Activated CD4-positive, alpha-beta T cell treated with anti-CD3 and anti-CD28 coated beads, Interleukin-10, Interleukin-2, amounts not matched to agents 100 ng/mL and 50 ng/mL, durations not matched to agents 16 hours and 8 hours (primary cell): ENCODE results near the gene CDK14.

Experiments used
- DNase-seq: peaks from one replicate; pipeline ENCODE4 v3.0.0-alpha.2; 2020

Gene CDK14

GRCh38 chr7:91182819-91183764, 587.0 kb downstream of the CDK14 start:
- no peak for DNase-seq

GRCh38 chr7:91185771-91186170, 589.6 kb downstream of the CDK14 start:
- DNase-seq: no peak

GRCh38 chr7:91187061-91187460, 590.9 kb downstream of the CDK14 start:
- DNase-seq: no peak

- DNase-seq: no peak
Measured at GRCh38 chr7:91191771-91192170, 595.6 kb downstream of the CDK14 start.

GRCh38 chr7:91193141-91193540, 597.0 kb downstream of the CDK14 start:
- no peak for DNase-seq

GRCh38 chr7:91194841-91195240, 598.7 kb downstream of the CDK14 start:
- no peak for DNase-seq

GRCh38 chr7:91196058-91196457, 599.9 kb downstream of the CDK14 start:
- DNase-seq: no peak

GRCh38 chr7:91198371-91198770, 602.2 kb downstream of the CDK14 start:
- DNase-seq: no peak

GRCh38 chr7:91199601-91200000, 603.5 kb downstream of the CDK14 start:
- no peak for DNase-seq

- DNase-seq: no peak
Measured at GRCh38 chr7:91201442-91202113, 605.5 kb downstream of the CDK14 start.

- no peak for DNase-seq
Measured at GRCh38 chr7:91206361-91206960, 610.3 kb downstream of the CDK14 start.

- DNase-seq: no peak
Measured at GRCh38 chr7:91212582-91212981, 616.5 kb downstream of the CDK14 start.

- DNase-seq: no peak
Measured at GRCh38 chr7:91226411-91226810, 630.3 kb downstream of the CDK14 start.

GRCh38 chr7:91228327-91228726, 632.2 kb downstream of the CDK14 start:
- no peak for DNase-seq

GRCh38 chr7:91228927-91229558, 632.9 kb downstream of the CDK14 start:
- DNase-seq: no peak

- no peak for DNase-seq
Measured at GRCh38 chr7:91230100-91230499, 634.0 kb downstream of the CDK14 start.

GRCh38 chr7:91230503-91230902, 634.4 kb downstream of the CDK14 start:
- no peak for DNase-seq

- no peak for DNase-seq
Measured at GRCh38 chr7:91233212-91233611, 637.1 kb downstream of the CDK14 start.

GRCh38 chr7:91235211-91235832, 639.2 kb downstream of the CDK14 start:
- DNase-seq: no peak

- no peak for DNase-seq
Measured at GRCh38 chr7:91239171-91239604, 643.1 kb downstream of the CDK14 start.

GRCh38 chr7:91239772-91240171, 643.7 kb downstream of the CDK14 start:
- DNase-seq: no peak

- no peak for DNase-seq
Measured at GRCh38 chr7:91240376-91240941, 644.3 kb downstream of the CDK14 start.
